ENCODE data around the gene TPBGL. TPM values are rescaled to one million over a fixed set of nuclear protein-coding genes. Genes with fewer than 3 reads are reported as not detected.

TPBGL gene
- total RNA-seq, 1 donor from 2014 or later, result 0.20 TPM

DNA sequence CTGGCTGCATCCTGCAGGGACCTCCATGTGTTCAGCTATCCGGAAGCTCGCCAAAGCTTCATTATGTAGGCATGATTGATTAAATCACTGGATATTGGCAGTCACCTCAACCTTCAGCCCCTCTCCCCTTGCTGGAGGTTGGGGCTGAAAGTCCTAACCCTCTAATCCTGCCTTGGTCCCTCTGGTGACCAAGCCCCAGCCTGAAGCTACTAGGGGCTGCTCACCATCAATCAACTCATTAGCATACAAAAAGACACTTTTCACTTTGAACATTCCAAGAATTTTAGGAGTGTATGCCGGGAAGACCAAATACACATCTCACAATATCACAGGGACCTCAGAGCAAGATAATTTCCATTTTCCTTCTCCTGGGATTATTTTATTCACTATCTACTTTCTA, 38.8 kb upstream of the TPBGL start:
- Mint-ChIP-seq H3K4me3 (ENCODE audit: unreplicated experiment) (no peak overlapping the region), H3K4me1 (ENCODE audit: low read depth, unreplicated experiment) (no peaks in the 10 kb centered on the region), H3K9me3 (ENCODE audit: unreplicated experiment) (no peaks in the 10 kb centered on the region), H3K36me3 (ENCODE audit: low read depth, unreplicated experiment) (peaks cover 3% of the 10 kb centered on the region), H3K27me3 (ENCODE audit: low read depth, unreplicated experiment) (peaks cover 73% of the 10 kb centered on the region), H3K27ac (ENCODE audit: unreplicated experiment) (no peak overlapping the region)
- H3K4me2 ChIP-seq (ENCODE audit: low read length), result no peak overlapping the region
- no peak overlapping the region for H3K4me3 ChIP-seq (ENCODE audit: insufficient read depth, low read depth, low read length)
- no peak for TF ChIP-seq EZH2 (IDR thresholded peaks at IDR 0.05; ENCODE audit: insufficient read depth, low read length)
- TF ChIP-seq, protein P1, sequence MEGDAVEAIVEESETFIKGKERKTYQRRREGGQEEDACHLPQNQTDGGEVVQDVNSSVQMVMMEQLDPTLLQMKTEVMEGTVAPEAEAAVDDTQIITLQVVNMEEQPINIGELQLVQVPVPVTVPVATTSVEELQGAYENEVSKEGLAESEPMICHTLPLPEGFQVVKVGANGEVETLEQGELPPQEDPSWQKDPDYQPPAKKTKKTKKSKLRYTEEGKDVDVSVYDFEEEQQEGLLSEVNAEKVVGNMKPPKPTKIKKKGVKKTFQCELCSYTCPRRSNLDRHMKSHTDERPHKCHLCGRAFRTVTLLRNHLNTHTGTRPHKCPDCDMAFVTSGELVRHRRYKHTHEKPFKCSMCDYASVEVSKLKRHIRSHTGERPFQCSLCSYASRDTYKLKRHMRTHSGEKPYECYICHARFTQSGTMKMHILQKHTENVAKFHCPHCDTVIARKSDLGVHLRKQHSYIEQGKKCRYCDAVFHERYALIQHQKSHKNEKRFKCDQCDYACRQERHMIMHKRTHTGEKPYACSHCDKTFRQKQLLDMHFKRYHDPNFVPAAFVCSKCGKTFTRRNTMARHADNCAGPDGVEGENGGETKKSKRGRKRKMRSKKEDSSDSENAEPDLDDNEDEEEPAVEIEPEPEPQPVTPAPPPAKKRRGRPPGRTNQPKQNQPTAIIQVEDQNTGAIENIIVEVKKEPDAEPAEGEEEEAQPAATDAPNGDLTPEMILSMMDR (IDR thresholded peaks at IDR 0.05; ENCODE audit: insufficient read depth, low read depth, low read length), result no peak
- H3K27me3 ChIP-seq (ENCODE audit: insufficient read depth, low read length), result peaks cover 13% of the 10 kb centered on the region
- DNase-seq (ENCODE audit: low read depth) (no peak), FAIRE-seq (no peak)
- no peak overlapping the region for H2AFZ ChIP-seq (ENCODE audit: low read depth, low read length)
- H3K4me1 ChIP-seq (ENCODE audit: insufficient read depth, low read length), result no peaks in the 10 kb centered on the region
- no peaks in the 10 kb centered on the region for H4K20me1 ChIP-seq (ENCODE audit: insufficient read depth, low read length)
- no peaks in the 10 kb centered on the region for H3K79me2 ChIP-seq (ENCODE audit: insufficient read depth, low read length)
- no peak overlapping the region for H3K27ac ChIP-seq (ENCODE audit: low read depth, low read length)
- H3K9me3 ChIP-seq (ENCODE audit: insufficient read depth, low read depth, low read length), result no peaks in the 10 kb centered on the region
- no peaks in the 10 kb centered on the region for H3K36me3 ChIP-seq (ENCODE audit: insufficient read depth, low read length)
- no peak overlapping the region for H3K9ac ChIP-seq (ENCODE audit: low read length)

DNA sequence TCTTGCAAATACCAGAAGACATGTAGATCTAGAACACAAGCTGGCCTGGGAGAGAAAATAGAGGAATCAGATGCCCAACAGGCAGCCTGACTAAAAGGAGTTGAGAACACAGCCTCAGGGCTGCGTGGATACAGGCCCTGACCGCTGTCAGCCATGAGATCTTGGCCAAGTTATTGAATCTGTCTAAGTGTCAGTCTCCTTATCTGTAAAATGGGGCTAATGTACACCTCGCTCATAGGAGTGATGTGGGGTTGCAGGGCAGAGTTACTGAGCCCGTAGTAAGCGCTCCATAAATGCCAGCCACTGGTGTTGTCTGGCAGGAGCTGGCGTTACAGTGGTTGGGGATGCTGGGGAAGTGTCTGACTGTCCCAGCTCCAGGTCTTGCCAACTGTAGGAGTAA, 38.4 kb upstream of the TPBGL start:
- Mint-ChIP-seq H3K36me3 (ENCODE audit: low read depth, unreplicated experiment) (peaks cover 3% of the 10 kb centered on the region), H3K4me1 (ENCODE audit: low read depth, unreplicated experiment) (no peaks in the 10 kb centered on the region), H3K27me3 (ENCODE audit: low read depth, unreplicated experiment) (peaks cover 70% of the 10 kb centered on the region), H3K4me3 (ENCODE audit: unreplicated experiment) (no peak overlapping the region), H3K9me3 (ENCODE audit: unreplicated experiment) (no peaks in the 10 kb centered on the region), H3K27ac (ENCODE audit: unreplicated experiment) (no peak overlapping the region)
- no peak overlapping the region for H3K27ac ChIP-seq (ENCODE audit: low read depth, low read length)
- no peaks in the 10 kb centered on the region for H3K79me2 ChIP-seq (ENCODE audit: insufficient read depth, low read length)
- H2AFZ ChIP-seq (ENCODE audit: low read depth, low read length), result no peak overlapping the region
- H3K9ac ChIP-seq (ENCODE audit: low read length), result no peak overlapping the region
- H3K4me2 ChIP-seq (ENCODE audit: low read length), result no peak overlapping the region
- H3K4me1 ChIP-seq (ENCODE audit: insufficient read depth, low read length), result no peaks in the 10 kb centered on the region
- H3K9me3 ChIP-seq (ENCODE audit: insufficient read depth, low read depth, low read length), result no peaks in the 10 kb centered on the region
- DNase-seq (ENCODE audit: low read depth) (no peak), FAIRE-seq (no peak)
- H3K4me3 ChIP-seq (ENCODE audit: insufficient read depth, low read depth, low read length), result no peak overlapping the region
- TF ChIP-seq EZH2 (IDR thresholded peaks at IDR 0.05; ENCODE audit: insufficient read depth, low read length), result no peak
- TF ChIP-seq, protein P1 (IDR thresholded peaks at IDR 0.05; ENCODE audit: insufficient read depth, low read depth, low read length), result no peak
- no peaks in the 10 kb centered on the region for H3K36me3 ChIP-seq (ENCODE audit: insufficient read depth, low read length)
- no peaks in the 10 kb centered on the region for H4K20me1 ChIP-seq (ENCODE audit: insufficient read depth, low read length)
- peaks cover 13% of the 10 kb centered on the region for H3K27me3 ChIP-seq (ENCODE audit: insufficient read depth, low read length)

DNA sequence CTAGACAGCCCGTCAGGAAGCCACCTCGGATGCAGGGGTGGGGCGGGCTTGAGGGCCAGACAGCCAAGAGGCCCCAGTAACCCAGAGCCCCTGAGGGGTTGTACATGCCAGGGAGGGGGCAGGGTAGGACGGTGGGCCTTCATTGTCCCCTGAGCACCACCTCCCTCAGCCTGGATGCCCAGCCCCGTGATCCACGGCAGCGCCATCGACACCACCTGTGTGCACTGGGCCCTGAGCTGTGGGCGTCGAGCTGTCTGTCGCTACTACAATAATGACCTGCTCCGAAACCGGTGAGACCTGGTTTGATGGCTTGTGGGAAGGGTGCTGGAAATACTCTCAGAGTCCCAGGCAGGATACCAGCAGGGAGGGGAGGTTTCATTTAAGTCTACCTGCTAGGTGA, 37.4 kb upstream of the TPBGL start:
- Histone ChIP-seq H3K4me1 (ENCODE audit: insufficient read depth, low read length) (no peaks in the 10 kb centered on the region), H3K36me3 (ENCODE audit: insufficient read depth, low read length) (no peaks in the 10 kb centered on the region), H2AFZ (ENCODE audit: low read depth, low read length) (no peak overlapping the region), H3K27ac (ENCODE audit: low read depth, low read length) (no peak overlapping the region), H3K27me3 (ENCODE audit: insufficient read depth, low read length) (peaks cover 15% of the 10 kb centered on the region), H3K9me3 (ENCODE audit: insufficient read depth, low read depth, low read length) (no peaks in the 10 kb centered on the region), H3K9ac (ENCODE audit: low read length) (no peak overlapping the region), H3K4me2 (ENCODE audit: low read length) (no peak overlapping the region), H3K79me2 (ENCODE audit: insufficient read depth, low read length) (no peaks in the 10 kb centered on the region), H4K20me1 (ENCODE audit: insufficient read depth, low read length) (no peaks in the 10 kb centered on the region), H3K4me3 (ENCODE audit: insufficient read depth, low read depth, low read length) (no peak overlapping the region)
- FAIRE-seq (no peak), DNase-seq (ENCODE audit: low read depth) (no peak)
- no peak overlapping the region for H3K4me3 Mint-ChIP-seq (ENCODE audit: unreplicated experiment)
- H3K36me3 Mint-ChIP-seq (ENCODE audit: low read depth, unreplicated experiment), result no peaks in the 10 kb centered on the region
- H3K27me3 Mint-ChIP-seq (ENCODE audit: low read depth, unreplicated experiment), result peaks cover 65% of the 10 kb centered on the region
- H3K9me3 Mint-ChIP-seq (ENCODE audit: unreplicated experiment), result no peaks in the 10 kb centered on the region
- H3K4me1 Mint-ChIP-seq (ENCODE audit: low read depth, unreplicated experiment), result no peaks in the 10 kb centered on the region
- TF ChIP-seq EZH2 (IDR thresholded peaks at IDR 0.05; ENCODE audit: insufficient read depth, low read length), result no peak
- TF ChIP-seq, protein P1 (IDR thresholded peaks at IDR 0.05; ENCODE audit: insufficient read depth, low read depth, low read length), result no peak
- H3K27ac Mint-ChIP-seq (ENCODE audit: unreplicated experiment), result no peak overlapping the region

Data from astrocyte (in vitro differentiated cells and primary cell).